ENCODE measurements around the gene CABP1.

CABP1 gene

DNA sequence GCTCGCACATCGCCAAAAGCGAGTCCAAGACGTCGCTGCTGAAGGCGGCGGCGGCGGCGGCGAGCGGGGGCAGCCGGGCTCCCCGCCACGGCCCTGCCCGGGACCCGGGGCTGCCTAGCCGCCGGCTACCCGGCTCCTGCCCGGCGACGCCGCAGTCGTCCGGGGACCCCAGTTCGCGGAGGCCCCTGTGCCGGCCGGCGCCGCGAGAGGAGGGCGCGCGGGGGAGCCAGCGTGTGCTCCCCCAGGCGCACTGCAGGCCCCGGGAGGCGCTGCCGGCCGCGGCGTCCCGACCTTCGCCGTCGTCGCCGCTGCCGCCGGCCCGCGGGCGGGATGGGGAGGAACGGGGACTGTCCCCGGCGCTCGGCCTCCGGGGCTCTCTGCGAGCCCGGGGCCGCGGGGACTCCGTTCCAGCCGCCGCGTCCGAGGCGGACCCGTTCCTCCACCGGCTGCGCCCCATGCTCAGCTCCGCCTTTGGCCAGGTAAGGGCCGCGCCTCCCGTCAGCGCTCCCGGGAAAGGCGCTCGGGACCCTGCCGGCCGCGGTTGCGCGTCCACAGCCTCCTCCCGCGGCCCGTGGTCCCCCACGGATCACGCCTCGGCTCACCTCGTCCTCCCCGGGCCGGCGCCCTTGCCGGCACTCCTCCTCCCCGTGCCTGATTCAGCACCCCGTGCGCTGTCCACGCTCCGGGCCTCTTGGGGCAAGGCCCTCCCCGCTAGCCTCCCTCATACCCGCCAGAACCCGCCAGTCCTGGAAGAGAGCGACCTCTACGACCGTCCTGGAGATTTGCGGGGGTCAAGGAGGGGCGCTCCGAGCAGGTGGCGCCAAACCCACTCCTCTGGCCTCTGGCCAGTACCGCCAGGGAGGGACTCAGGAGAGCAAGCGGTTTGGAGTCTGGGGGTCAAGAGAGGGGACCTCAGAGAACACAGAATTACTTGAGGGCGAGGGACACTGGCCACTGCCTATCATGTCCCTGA lies 721 bp downstream of the CABP1 start:
- peak; percentile 63 for DNase-seq

DNA sequence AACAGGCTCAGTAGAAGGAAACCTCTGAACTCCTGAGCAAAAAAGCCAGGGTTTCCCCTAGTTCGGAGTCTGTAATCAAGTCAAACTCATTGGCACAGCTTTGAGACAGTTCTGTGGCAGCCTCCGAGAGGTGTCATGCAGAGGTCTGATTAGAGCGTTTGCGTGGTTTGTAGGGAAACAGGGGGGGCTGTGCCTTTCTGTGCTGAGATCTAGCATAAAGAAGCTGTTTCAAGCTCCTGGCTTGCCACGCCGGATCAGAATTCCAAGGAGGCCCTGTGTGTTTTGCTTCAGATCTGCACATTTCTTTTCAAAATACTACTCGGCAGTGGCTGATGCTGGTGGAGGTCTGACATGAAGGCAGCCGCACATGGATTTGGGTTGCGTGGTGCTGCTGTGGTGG lies 1.7 kb downstream of the CABP1 start:
- no peak for DNase-seq

- no peak for DNase-seq
These were observed 2.4 kb downstream of the CABP1 start for GRCh38 chr12:120642826-120643225.

GRCh38 chr12:120643574-120643973 lies 3.1 kb downstream of the CABP1 start:
- DNase-seq = no peak

DNA sequence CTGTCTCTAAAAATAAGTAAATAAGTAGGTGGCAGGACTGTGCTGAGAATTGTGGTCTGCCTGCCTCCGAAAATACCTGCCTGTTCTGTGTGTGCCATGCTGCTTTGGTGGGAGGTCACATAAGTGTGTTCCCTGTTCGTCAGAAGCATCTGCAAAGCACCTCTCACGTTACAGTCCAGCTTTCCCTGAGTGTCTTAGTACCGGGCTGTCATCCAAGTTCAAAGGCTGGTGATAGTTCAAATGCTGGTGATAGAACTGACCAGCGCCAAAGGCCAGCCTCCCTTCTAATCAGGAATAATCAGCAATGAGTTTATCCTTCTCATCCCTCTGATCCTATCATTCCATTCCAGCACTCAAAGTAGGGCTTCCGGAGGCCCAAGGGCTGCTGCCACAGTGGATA lies 5.6 kb downstream of the CABP1 start:
- no peak for DNase-seq

- DNase-seq = no peak
These were observed 6.9 kb downstream of the CABP1 start for GRCh38 chr12:120647375-120647755.

- no peak for DNase-seq
These were observed 9.2 kb downstream of the CABP1 start for GRCh38 chr12:120649442-120650232.

DNA sequence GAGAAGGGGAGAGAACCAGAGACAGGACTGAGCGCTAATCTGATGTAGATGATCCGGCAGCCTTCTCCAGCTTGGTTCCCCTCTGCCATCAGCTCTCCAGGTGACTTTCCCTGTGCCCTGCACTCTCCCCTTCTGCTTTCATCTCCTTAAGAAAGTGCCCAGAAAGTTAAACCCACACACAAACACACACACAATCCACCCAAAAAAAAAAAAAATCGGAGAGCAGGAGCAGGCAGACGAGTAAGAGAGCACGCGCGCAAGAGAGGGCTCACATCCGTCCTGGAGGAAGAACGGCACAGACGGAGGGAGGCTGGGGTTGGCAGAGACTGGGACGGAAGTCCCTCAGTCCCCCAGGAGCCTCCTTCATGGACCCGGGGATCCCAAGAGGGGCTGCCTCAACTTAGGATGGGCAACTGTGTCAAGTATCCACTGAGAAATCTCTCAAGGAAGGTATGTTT lies 9.8 kb downstream of the CABP1 start:
- no peak for DNase-seq

GRCh38 chr12:120651821-120652220 lies 11.4 kb downstream of the CABP1 start:
- DNase-seq = no peak

DNA sequence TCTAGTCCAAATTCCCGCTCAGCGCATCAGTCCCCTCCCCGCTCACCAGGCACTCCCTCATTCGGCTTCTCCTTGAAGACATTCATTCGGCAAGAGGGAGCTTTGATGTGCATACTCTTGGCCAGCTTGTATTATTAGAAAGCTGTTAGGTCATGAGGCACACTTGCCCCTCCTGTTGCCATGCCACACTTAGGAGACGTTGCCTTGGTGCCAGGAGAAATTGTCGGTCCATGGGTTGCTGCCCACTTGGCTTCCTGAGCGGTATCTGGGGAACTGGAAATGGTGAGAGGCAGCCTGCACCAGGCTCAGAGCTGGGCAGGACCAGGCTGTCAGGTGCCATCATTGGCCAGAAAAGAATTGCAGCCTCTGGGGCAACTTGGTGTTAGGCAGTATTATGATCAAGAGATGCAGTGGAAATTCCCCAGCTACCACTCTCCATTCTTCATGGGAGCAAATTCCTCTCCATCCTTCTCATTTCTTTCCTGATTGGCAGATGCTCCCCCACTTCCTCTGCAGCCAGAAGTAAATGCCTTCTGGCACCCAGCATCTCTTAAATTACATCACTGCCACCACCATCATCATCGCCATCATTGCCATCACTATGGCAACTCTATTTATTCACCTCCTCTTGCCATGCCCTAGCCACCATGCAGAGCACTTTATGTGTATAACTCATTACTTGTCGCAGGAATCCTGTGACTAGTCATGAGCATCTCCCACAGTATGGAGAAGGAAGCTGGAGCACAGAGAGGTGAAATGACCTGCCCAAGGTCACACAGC lies 12.4 kb downstream of the CABP1 start:
- DNase-seq = no peak

GRCh38 chr12:120653611-120654010 lies 13.2 kb downstream of the CABP1 start:
- DNase-seq = no peak

- DNase-seq = no peak
These were observed 14.2 kb downstream of the CABP1 start for GRCh38 chr12:120654656-120655055.

DNA sequence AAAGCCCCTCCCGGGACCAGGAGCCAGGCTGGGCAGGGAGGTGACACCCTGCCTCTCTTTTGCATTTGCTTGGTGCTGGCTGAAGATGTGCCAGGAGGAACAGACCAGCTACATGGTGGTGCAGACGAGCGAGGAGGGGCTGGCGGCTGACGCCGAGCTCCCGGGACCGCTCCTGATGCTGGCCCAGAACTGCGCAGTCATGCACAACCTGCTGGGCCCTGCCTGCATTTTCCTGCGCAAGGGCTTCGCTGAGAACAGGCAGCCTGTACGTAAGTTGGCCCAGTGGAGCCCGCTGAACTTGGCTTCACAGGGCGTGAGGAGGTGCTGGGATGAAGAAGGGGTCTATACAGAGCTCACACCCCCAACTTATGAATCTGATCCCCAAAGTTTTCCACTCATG lies 15.6 kb downstream of the CABP1 start:
- no peak for DNase-seq

DNA sequence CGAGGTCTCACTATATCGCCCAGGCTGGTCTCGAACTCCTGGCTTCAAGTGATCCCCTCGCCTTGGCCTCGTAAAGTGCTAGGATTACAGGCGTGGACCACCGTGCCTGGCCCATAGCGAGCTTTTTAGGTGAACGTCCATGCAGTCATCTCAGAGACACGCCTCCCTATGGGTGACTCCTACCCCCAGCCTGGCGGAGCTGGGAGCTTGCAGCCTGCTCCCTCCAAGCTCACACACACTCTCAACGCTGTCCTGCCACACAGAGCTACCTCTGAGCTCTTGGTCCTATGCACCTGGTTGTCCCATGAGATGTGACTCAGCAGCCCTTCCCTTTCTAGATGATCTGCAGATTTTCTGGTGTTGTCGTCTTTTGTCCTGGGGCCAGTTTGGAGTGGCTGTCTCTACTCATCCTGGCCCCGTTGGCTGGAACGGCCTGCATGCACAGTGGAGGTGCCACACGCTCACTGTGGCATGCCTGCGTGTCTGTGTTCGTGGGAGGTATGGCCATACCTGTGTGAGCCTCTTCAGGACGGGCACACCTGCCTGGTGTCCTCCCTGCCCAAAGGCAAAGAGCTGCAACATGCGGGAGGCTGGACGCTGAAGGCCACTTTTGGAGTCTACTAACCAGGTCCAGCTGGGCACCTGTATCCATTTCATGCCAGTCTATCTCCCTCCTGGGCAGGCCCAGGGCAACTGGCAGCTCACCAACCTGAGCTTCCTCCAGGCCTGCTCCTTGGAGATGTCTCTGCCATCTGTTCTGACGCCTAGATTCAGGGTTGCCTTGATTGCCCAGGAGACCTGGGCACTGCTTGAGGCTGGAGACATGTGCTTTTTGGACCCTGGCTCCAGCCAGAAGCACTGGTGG lies 18.1 kb downstream of the CABP1 start:
- DNase-seq = no peak

DNA sequence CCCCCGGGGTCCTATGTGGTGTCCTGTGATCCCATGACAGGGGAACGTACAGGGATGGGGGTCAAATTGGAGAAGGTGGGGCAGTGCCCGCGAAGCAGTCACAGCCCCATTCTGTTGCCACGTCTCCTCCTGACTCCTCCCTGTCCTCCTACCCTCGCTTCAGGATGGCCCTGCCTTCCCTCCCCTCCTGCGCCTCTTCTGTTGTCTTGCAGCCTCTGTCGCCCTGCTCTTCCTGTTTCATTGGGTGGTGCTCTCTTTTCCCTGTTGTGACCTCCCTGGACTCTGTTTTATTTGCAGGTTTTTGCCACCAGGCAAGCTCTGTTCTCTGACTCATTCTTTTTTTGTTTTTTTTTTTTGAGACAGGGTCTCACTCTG lies 18.7 kb downstream of the CABP1 start:
- DNase-seq = no peak

DNA sequence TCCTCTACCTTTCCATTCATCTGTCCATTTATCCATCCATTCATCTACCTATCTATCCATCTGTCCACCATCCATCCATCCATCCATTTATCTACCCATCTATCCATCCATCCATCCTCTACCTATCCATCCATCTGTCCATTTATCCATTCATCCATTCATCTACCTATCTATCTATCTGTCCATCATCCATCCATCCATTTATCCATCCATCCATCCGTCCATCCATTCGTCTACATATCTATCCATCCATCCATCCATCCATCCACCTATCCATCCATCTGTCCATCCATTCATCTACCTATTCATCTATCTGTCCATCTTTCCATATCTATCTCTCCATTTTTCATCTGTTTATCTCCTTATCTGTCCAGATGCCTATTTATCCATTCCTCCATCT lies 21.0 kb downstream of the CABP1 start:
- no peak for DNase-seq

- no peak for DNase-seq
These were observed 22.5 kb downstream of the CABP1 start for GRCh38 chr12:120662879-120663278.

DNA sequence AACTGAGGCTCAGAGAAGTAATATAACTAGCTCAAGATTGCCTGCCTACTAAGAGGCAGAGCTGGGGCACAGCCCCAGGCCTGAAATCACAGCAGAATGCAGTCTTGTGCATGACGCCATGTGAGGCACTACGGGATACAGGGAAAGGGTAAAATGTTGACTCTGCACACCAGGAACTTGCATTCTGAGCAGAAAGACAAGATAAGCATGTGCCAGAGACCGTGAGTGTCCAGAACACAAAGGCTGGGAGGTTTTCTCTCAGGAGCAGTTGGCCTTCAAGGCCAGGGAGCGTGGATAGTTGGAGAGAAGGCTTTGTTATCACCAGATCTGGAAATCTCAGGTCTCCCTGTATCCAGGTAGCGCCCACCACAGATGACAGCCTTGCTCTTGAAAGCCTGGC lies 23.3 kb downstream of the CABP1 start:
- DNase-seq = no peak

DNA sequence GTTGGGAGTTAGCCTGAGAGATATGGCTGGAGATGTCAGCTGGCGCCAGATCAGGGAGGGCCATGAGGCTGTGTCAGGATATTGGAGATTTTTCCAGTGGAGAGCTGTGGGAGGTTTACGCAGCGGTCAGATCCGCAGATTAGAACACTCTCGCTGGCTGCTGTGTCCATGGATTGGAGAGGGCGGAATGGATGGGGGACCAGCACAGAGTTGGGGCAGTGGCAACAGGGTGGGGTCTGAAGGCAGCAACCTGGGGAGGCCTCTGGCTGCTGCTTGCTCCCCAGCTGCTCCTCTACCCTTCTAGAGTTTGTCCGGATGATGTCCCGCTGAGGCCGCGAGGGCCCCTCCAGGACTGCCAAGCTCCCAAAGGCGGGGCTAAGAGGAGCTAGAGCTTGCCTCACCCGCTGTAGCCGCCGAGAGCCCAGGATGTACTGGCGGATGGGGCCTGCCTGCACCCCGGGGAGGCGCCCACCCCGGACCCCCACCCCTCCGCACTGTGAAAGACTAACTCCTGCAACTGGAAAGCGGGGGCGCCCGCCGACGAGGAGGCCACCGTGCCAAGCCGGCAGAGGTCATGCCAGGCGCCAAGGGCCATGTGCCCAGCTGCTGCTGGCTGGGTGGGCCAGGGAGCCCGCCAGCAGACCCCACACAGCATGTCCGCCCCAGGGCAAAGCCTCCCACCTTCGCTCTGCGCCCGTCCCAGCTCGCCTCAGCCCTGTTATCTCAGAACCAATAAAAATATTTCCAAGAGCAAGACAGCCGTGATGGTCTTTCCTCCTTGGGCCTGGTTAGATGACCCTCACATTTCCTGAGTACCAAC lies 26.4 kb downstream of the CABP1 start:
- no peak for DNase-seq

DNA sequence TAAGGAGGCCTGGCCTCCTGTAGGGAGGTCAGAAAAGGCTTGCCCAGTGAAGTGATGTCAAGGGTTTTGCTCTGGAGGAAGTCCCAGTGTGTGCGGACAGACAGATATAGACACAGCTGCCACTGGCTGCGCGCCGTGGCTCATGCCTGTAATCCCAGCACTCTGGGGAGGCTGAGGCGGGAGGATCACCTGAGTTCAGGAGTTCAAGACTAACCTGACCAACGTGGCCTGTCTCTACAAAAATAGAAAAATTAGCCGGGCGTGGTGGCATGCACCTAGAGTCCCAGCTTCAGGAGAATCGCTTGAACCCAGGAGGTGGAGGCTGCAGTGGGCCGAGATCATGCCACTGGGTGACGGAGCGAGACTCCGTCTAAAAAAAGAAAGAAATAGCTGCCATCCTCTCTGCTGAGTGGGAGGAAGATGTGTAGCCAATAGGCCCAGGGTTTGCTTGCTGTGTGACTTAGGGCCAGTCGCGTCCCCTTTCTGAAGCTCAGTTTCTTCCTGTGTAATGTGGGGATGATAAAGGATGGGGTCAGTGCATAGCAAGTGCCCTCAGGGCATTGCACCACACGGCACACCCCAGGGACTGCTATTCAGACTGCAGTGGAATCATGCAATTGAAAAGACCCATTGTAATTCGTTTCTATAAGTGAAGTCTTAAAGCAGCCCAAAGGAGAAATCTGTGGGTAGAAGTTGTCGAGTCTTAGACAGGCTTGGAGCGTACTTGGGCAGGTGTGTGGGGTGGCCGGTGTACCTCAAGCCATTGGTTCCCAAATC lies 27.9 kb downstream of the CABP1 start:
- no peak for DNase-seq
